Fibroblast of lung (primary cell): ENCODE results near the gene KDM2A. TPM values are rescaled to one million over a fixed set of nuclear protein-coding genes. Genes with fewer than 3 reads are reported as not detected.
"Not testable (repeated sequence)": the region's sequence is repeated elsewhere in the genome, so short reads cannot be mapped to it uniquely, and the experiment has no call there.

Experiments
- DNase-seq, 2 donors: peaks; one replicate each; pipeline versions ENCODE4 v3.0.0 to v3.0.0-alpha.2; 2010; ENCODE audit warnings: low read depth in 2 of 2
- H2AFZ ChIP-seq: 2 replicates; pipeline ENCODE4 v1.5.1; 2012; ENCODE audit warnings: low read length, control low read depth, inconsistent platforms
- H3K27ac ChIP-seq: 2 replicates; pipeline ENCODE4 v1.5.1; 2011; ENCODE audit warnings: low read length, control low read depth; ENCODE audit not compliant: insufficient read depth
- H3K27me3 ChIP-seq: 2 replicates; pipeline ENCODE4 v1.5.1; 2011; ENCODE audit warnings: mild to moderate bottlenecking, low read length; ENCODE audit not compliant: control insufficient read depth, insufficient read depth
- H3K36me3 ChIP-seq: 2 replicates; pipeline ENCODE4 v1.5.1; 2011; ENCODE audit warnings: low read length; ENCODE audit not compliant: control insufficient read depth, insufficient read depth
- H3K4me1 ChIP-seq: 2 replicates; pipeline ENCODE4 v1.5.1; 2011; ENCODE audit warnings: low read length; ENCODE audit not compliant: control insufficient read depth, insufficient read depth; ENCODE audit errors: extremely low read depth
- H3K4me2 ChIP-seq: 2 replicates; pipeline ENCODE4 v1.5.1; 2011; ENCODE audit warnings: low read length, control low read depth; ENCODE audit not compliant: insufficient read depth; ENCODE audit errors: extremely low read depth
- H3K4me3 ChIP-seq, 4 experiments: fragments of 200-600 bp in 1 of 4; sonication (generic) in 1 of 4; replicated peaks in 1 of 4; 2 replicates each; pipeline ENCODE4 v1.5.1; 2011 to 2016; ENCODE audit warnings: low read length in 4 of 4, low read depth in 3 of 4, mild to moderate bottlenecking in 3 of 4, control low read depth in 2 of 4, inconsistent platforms in 1 of 4, mixed read lengths in 1 of 4; ENCODE audit not compliant: insufficient read depth in 1 of 4; ENCODE audit errors: control extremely low read depth in 1 of 4
- H3K79me2 ChIP-seq: 2 replicates; pipeline ENCODE4 v1.5.1; 2012; ENCODE audit warnings: mild to moderate bottlenecking, low read length, inconsistent platforms; ENCODE audit not compliant: control insufficient read depth, insufficient read depth
- H3K9ac ChIP-seq: 2 replicates; pipeline ENCODE4 v1.5.1; 2011; ENCODE audit warnings: mild to moderate bottlenecking, low read length, control low read depth; ENCODE audit not compliant: insufficient read depth
- H3K9me3 ChIP-seq: 2 replicates; pipeline ENCODE4 v1.5.1; 2012; ENCODE audit warnings: low read depth, low read length; ENCODE audit not compliant: control insufficient read depth, insufficient read depth
- H4K20me1 ChIP-seq: 2 replicates; pipeline ENCODE4 v1.5.1; 2011; ENCODE audit warnings: low read length; ENCODE audit not compliant: control insufficient read depth, insufficient read depth; ENCODE audit errors: extremely low read depth
- CTCF ChIP-seq, 2 donors: IDR thresholded peaks in 1 of 2; conservative IDR thresholded peaks in 1 of 2; 1 replicate in 1 of 2; 2 replicates in 1 of 2; pipeline ENCODE4 v1.5.1; 2011 to 2012; ENCODE audit warnings: low read length in 2 of 2, control low read depth in 1 of 2, inconsistent platforms in 1 of 2, low read depth in 1 of 2, mild to moderate bottlenecking in 1 of 2
- EZH2 ChIP-seq: IDR thresholded peaks from 2 replicates; pipeline ENCODE4 v1.5.1; 2012; ENCODE audit warnings: low read length, control low read depth, mild to moderate bottlenecking; ENCODE audit errors: missing control alignments
- polyA plus RNA-seq, 2 donors: library from polyadenylated mRNA; depleted of rRNA in 1 of 2; stranded (reverse) in 1 of 2; unstranded in 1 of 2; fragments of >200 nt; gene quantifications; 2 replicates each; pipeline ENCODE4 v1.2.1, GENCODE V29; 2011 to 2012; ENCODE audit warnings: missing spikeins in 1 of 2
- total RNA-seq: library from RNA; depleted of rRNA; stranded (reverse); fragments of >200 nt; gene quantifications from 2 replicates; pipeline ENCODE4 v1.2.1, GENCODE V29; 2014

Gene KDM2A
- total and polyA plus RNA-seq, 2 donors (not counting 1 experiment from before 2014, with no cell fraction given): 36.4 to 42.6 TPM

- H3K27ac ChIP-seq: no peak overlapping the region
- H3K4me2 ChIP-seq: no peak overlapping the region
- no peaks in the 10 kb centered on the region for H3K36me3 ChIP-seq
- H3K27me3 ChIP-seq: no peaks in the 10 kb centered on the region
- no peaks in the 10 kb centered on the region for H4K20me1 ChIP-seq
- H2AFZ ChIP-seq: no peak overlapping the region
- H3K79me2 ChIP-seq: peaks cover 68% of the 10 kb centered on the region
- no peak overlapping the region for H3K4me3 ChIP-seq
- DNase-seq: no peak
- TF ChIP-seq CTCF (conservative IDR thresholded peaks at IDR 0.05 in 1 of 2, IDR thresholded peaks at IDR 0.05 in 1 of 2; ENCODE audit: low read depth in 1 of 2, low read length in 2 of 2): no peak
- no peak for TF ChIP-seq EZH2
- H3K9ac ChIP-seq: no peak overlapping the region
- no peaks in the 10 kb centered on the region for H3K4me1 ChIP-seq
- H3K9me3 ChIP-seq: no peaks in the 10 kb centered on the region
These were observed 48.7 kb downstream of the KDM2A start for GRCh38 chr11:67167719-67168118.

- Histone ChIP-seq H3K79me2 (peaks cover 67% of the 10 kb centered on the region), H3K4me3 (peak overlapping the region in 1 of 4 experiments; percentile 33), H3K4me2 (peak overlapping the region; percentile 55)
- H4K20me1 ChIP-seq, H3K9ac ChIP-seq, H3K27ac ChIP-seq, H3K9me3 ChIP-seq, DNase-seq, H2AFZ ChIP-seq, H3K36me3 ChIP-seq, H3K4me1 ChIP-seq, H3K27me3 ChIP-seq: not testable (repeated sequence)
These were observed 49.8 kb downstream of the KDM2A start for GRCh38 chr11:67168911-67169310.

- H3K4me3 ChIP-seq: no peak overlapping the region
- no peak overlapping the region for H3K4me2 ChIP-seq
- no peak overlapping the region for H3K9ac ChIP-seq
- no peaks in the 10 kb centered on the region for H3K27me3 ChIP-seq
- no peaks in the 10 kb centered on the region for H3K36me3 ChIP-seq
- no peak for TF ChIP-seq CTCF (conservative IDR thresholded peaks at IDR 0.05 in 1 of 2, IDR thresholded peaks at IDR 0.05 in 1 of 2; ENCODE audit: low read depth in 1 of 2, low read length in 2 of 2)
- TF ChIP-seq EZH2: no peak
- no peaks in the 10 kb centered on the region for H3K9me3 ChIP-seq
- H3K4me1 ChIP-seq: peaks cover 7% of the 10 kb centered on the region
- peak in 1 of 2 donors; percentile 9 for DNase-seq
- H2AFZ ChIP-seq: no peak overlapping the region
- peaks cover 2% of the 10 kb centered on the region for H4K20me1 ChIP-seq
- H3K27ac ChIP-seq: no peak overlapping the region
- H3K79me2 ChIP-seq: peaks cover 55% of the 10 kb centered on the region
These were observed 55.2 kb downstream of the KDM2A start for GRCh38 chr11:67174311-67174710.
